B cell (primary cell): ENCODE results near the gene PJVK. TPM values are rescaled to one million over a fixed set of nuclear protein-coding genes. Genes with fewer than 3 reads are reported as not detected.

ENCODE experiments used
- ATAC-seq: fragments of 200-7000 bp; cut with Tn5 transposase; one replicate; pipeline ENCODE4 v1.10.0; 2021; ENCODE audit warnings: low read depth, mild to moderate bottlenecking, moderate number of reproducible peaks, moderate library complexity
- CTCF ChIA-PET: fragments of 350-600 bp; sonication (Branson Sonifier 250); formaldehyde crosslinking; loops from one replicate; lab custom pipeline; 2021; ENCODE audit warnings: antibody characterized with exemption, inconsistent platforms; lab: Charles Lee
- POLR2A ChIA-PET: fragments of 350-600 bp; sonication (Branson Sonifier 250); formaldehyde crosslinking; loops from one replicate; lab custom pipeline; 2021; ENCODE audit warnings: antibody characterized with exemption; lab: Charles Lee
- DNase-seq: peaks from one replicate; pipeline ENCODE4 v3.0.0; 2013
- H2AFZ ChIP-seq: 2 replicates; pipeline ENCODE4 v1.6.1; 2012; ENCODE audit warnings: mild to moderate bottlenecking, low read depth, low read length; ENCODE audit not compliant: insufficient read depth, poor library complexity, severe bottlenecking
- H3K27ac ChIP-seq, 2 donors: 1 replicate in 1 of 2; 2 replicates in 1 of 2; pipeline ENCODE4 v1.5.1; 2012 to 2013; ENCODE audit warnings: low read length in 2 of 2, mild to moderate bottlenecking in 2 of 2, moderate library complexity in 1 of 2
- H3K27me3 ChIP-seq, 4 experiments: fragments of 200-600 bp in 1 of 4; sonication (generic) in 1 of 4; replicated peaks in 1 of 4; 1 replicate in 2 of 4; 2 replicates in 2 of 4; pipeline versions ENCODE4 v1.6.1 to v1.7.0; 2013 to 2016; ENCODE audit warnings: low read length in 3 of 4, mild to moderate bottlenecking in 2 of 4, mixed read lengths in 1 of 4, moderate library complexity in 1 of 4; ENCODE audit not compliant: insufficient read depth in 4 of 4, control insufficient read depth in 3 of 4; ENCODE audit errors: control extremely low read depth in 1 of 4
- H3K36me3 ChIP-seq, 2 experiments: replicated peaks in 1 of 2; 1 replicate in 1 of 2; 2 replicates in 1 of 2; pipeline versions ENCODE4 v1.6.1 to v1.7.1; 2013; ENCODE audit warnings: low read length in 1 of 2; ENCODE audit not compliant: insufficient read depth in 2 of 2, control insufficient read depth in 1 of 2; ENCODE audit errors: control extremely low read depth in 1 of 2, extremely low read depth in 1 of 2
- H3K4me1 ChIP-seq, 2 donors: fragments of 200-600 bp in 1 of 2; sonication (generic) in 1 of 2; 1 replicate in 1 of 2; 2 replicates in 1 of 2; pipeline versions ENCODE4 v1.5.1 to v1.6.1; 2013 to 2017; ENCODE audit warnings: low read length in 2 of 2; ENCODE audit not compliant: control insufficient read depth in 2 of 2, insufficient read depth in 2 of 2
- H3K4me2 ChIP-seq: replicated peaks from 2 replicates; pipeline ENCODE3; 2012; ENCODE audit warnings: mild to moderate bottlenecking, low read depth, low read length; ENCODE audit not compliant: poor library complexity, severe bottlenecking
- H3K4me3 ChIP-seq, 5 experiments: fragments of 200-600 bp in 1 of 5; sonication (generic) in 1 of 5; 1 replicate in 3 of 5; 2 replicates in 2 of 5; pipeline versions ENCODE4 v1.5.1 to v1.7.0; 2011 to 2016; ENCODE audit warnings: low read length in 4 of 5, mild to moderate bottlenecking in 4 of 5, low read depth in 2 of 5, control low read depth in 1 of 5, moderate library complexity in 1 of 5; ENCODE audit not compliant: insufficient read depth in 1 of 5; ENCODE audit errors: control extremely low read depth in 1 of 5, extremely low read depth in 1 of 5
- H3K79me2 ChIP-seq: fragments of 200-600 bp; sonication (generic); one replicate; pipeline ENCODE4 v1.6.0; 2016; ENCODE audit warnings: low read length; ENCODE audit not compliant: control insufficient read depth, insufficient read depth
- H3K9ac ChIP-seq: fragments of 200-600 bp; sonication (generic); 2 replicates; pipeline ENCODE4 v1.6.1; 2017; ENCODE audit warnings: mild to moderate bottlenecking, low read length, moderate library complexity
- H3K9me3 ChIP-seq, 3 donors: one replicate each; pipeline versions ENCODE4 v1.6.1 to v1.7.1; 2013; ENCODE audit warnings: low read length in 2 of 3; ENCODE audit not compliant: control insufficient read depth in 2 of 3, insufficient read depth in 1 of 3; ENCODE audit errors: control extremely low read depth in 1 of 3
- H4K20me1 ChIP-seq: 2 replicates; pipeline ENCODE4 v1.6.0; 2012; ENCODE audit warnings: mild to moderate bottlenecking, low read length; ENCODE audit not compliant: insufficient read depth, control insufficient read depth, poor library complexity, severe bottlenecking
- H3K27ac Mint-ChIP-seq: one replicate; pipeline ENCODE4 v1.8.0; 2021; ENCODE audit warnings: mixed read lengths
- H3K27me3 Mint-ChIP-seq: one replicate; pipeline ENCODE4 v1.8.0; 2021; ENCODE audit warnings: mixed read lengths
- H3K4me1 Mint-ChIP-seq: one replicate; pipeline ENCODE4 v1.8.0; 2021; ENCODE audit warnings: mixed read lengths
- H3K4me3 Mint-ChIP-seq: one replicate; pipeline ENCODE4 v1.8.0; 2021; ENCODE audit warnings: mixed read lengths
- H3K9me3 Mint-ChIP-seq: one replicate; pipeline ENCODE4 v1.8.0; 2022; ENCODE audit warnings: mixed read lengths; ENCODE audit not compliant: insufficient read depth
- EZH2 ChIP-seq: IDR thresholded peaks from 2 replicates; pipeline ENCODE4 v1.6.1; 2012; ENCODE audit warnings: borderline replicate concordance, low read depth, mild to moderate bottlenecking, moderate library complexity, low read length; ENCODE audit not compliant: insufficient read depth, poor library complexity, severe bottlenecking
- WGBS: methylation state at CpG from one replicate; pipeline ENCODE4 v1.1.5; 2013; ENCODE audit warnings: missing lambda C conversion rate; ENCODE audit not compliant: insufficient coverage; 5-methylcytosine and 5-hydroxymethylcytosine counted together
- intact Hi-C: fragments of 100-400 bp; cut with micrococcal nuclease; formaldehyde crosslinking; loops from one replicate; pipeline ENCODE4 v1.10.0; 2022
- polyA plus RNA-seq: library from polyadenylated mRNA; depleted of rRNA; stranded (reverse); fragments of >200 nt; gene quantifications from 2 replicates; pipeline ENCODE4 v1.2.3, GENCODE V29; 2012
- total RNA-seq, 2 donors: library from RNA; stranded (reverse); fragments of 120-200 nt in 1 of 2; gene quantifications; 1 replicate in 1 of 2; 2 replicates in 1 of 2; pipeline versions ENCODE4 v1.2.3 to v1.2.4, GENCODE V29; 2013 to 2022
- TF ChIP-seq, protein P1 (sequence below): fragments of 200-600 bp; IDR thresholded peaks from one replicate; pipeline ENCODE4 v1.8.0; 2022; ENCODE audit warnings: antibody characterized with exemption, mild to moderate bottlenecking

Gene PJVK
- total and polyA plus RNA-seq, 2 donors (not counting 1 experiment from before 2014, with no cell fraction given) = 2.3 to 7.9 TPM

GRCh38 chr2:178506949-178507348 is 55.8 kb downstream of the PJVK start:
- POLR2A ChIA-PET = no interaction called here
- no peak overlapping the region for H3K27ac Mint-ChIP-seq
- WGBS = no CpG with 5 or more reads among the region's 1 CpG

DNA sequence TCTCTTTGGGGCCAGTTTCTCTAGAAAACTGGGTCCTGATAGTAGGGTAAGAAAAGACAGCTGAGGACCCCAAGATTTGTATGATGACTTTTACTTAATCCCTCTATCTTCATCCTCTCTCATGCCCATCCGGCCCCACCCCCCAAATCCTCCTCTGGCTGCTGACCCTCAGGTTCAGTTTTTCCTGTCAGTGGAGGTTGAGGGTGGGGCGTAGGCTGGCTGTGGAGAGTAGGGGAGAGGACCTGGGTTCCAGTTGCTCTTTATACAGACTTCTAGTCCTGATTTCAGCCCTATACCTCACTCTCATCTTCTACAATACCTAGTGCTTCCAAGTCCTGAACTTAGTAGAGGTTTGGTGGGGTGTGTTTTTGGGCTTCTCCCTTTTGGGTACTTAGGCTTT is 57.5 kb downstream of the PJVK start:
- Histone ChIP-seq H2AFZ (no peak overlapping the region), H3K9ac (no peak overlapping the region), H4K20me1 (no peaks in the 10 kb centered on the region), H3K4me3 (no peak overlapping the region), H3K4me2 (no peak overlapping the region), H3K27me3 (no peaks in the 10 kb centered on the region), H3K79me2 (no peaks in the 10 kb centered on the region), H3K4me1 (no peaks in the 10 kb centered on the region), H3K36me3 (peaks cover 4 to 18% of the 10 kb centered on the region in 2 experiments), H3K27ac (no peak overlapping the region), H3K9me3 (peaks cover 0 to 1% (median 0%) of the 10 kb centered on the region in 3 donors)
- WGBS = no CpG with 5 or more reads among the region's 2 CpGs
- ChIA-PET CTCF (no interaction called here), POLR2A (no interaction called here)
- H3K4me1 Mint-ChIP-seq = no peaks in the 10 kb centered on the region
- DNase-seq (no peak), ATAC-seq (no peak)
- H3K27me3 Mint-ChIP-seq = no peaks in the 10 kb centered on the region
- no peak overlapping the region for H3K27ac Mint-ChIP-seq
- H3K9me3 Mint-ChIP-seq = no peaks in the 10 kb centered on the region
- no peak overlapping the region for H3K4me3 Mint-ChIP-seq
- no peak for TF ChIP-seq EZH2
- TF ChIP-seq, protein P1, sequence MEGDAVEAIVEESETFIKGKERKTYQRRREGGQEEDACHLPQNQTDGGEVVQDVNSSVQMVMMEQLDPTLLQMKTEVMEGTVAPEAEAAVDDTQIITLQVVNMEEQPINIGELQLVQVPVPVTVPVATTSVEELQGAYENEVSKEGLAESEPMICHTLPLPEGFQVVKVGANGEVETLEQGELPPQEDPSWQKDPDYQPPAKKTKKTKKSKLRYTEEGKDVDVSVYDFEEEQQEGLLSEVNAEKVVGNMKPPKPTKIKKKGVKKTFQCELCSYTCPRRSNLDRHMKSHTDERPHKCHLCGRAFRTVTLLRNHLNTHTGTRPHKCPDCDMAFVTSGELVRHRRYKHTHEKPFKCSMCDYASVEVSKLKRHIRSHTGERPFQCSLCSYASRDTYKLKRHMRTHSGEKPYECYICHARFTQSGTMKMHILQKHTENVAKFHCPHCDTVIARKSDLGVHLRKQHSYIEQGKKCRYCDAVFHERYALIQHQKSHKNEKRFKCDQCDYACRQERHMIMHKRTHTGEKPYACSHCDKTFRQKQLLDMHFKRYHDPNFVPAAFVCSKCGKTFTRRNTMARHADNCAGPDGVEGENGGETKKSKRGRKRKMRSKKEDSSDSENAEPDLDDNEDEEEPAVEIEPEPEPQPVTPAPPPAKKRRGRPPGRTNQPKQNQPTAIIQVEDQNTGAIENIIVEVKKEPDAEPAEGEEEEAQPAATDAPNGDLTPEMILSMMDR = no peak
- intact Hi-C loops = no loop called here

More at GRCh38 chr2:178506949-178507348, 55.8 kb downstream of the PJVK start:
- no peak overlapping the region for H2AFZ ChIP-seq
- H3K27ac ChIP-seq = no peak overlapping the region
- no peak overlapping the region for H3K4me2 ChIP-seq
- no peaks in the 10 kb centered on the region for H3K9me3 Mint-ChIP-seq
- intact Hi-C loops = no loop called here
- H4K20me1 ChIP-seq = no peaks in the 10 kb centered on the region
- H3K27me3 ChIP-seq = no peaks in the 10 kb centered on the region
- H3K4me1 ChIP-seq = no peaks in the 10 kb centered on the region
- CTCF ChIA-PET = no interaction called here
- TF ChIP-seq, protein P1 = no peak
- no peak for TF ChIP-seq EZH2
- no peak for DNase-seq
- no peak overlapping the region for H3K4me3 Mint-ChIP-seq
- no peak overlapping the region for H3K4me3 ChIP-seq
- no peak overlapping the region for H3K9ac ChIP-seq
- no peaks in the 10 kb centered on the region for H3K27me3 Mint-ChIP-seq
- peaks cover 2 to 35% of the 10 kb centered on the region in 2 experiments for H3K36me3 ChIP-seq
- H3K9me3 ChIP-seq = no peaks in the 10 kb centered on the region
- H3K79me2 ChIP-seq = no peaks in the 10 kb centered on the region
- ATAC-seq = no peak
- no peaks in the 10 kb centered on the region for H3K4me1 Mint-ChIP-seq
